Fibroblast of lung (primary cell): ENCODE data around the gene KLHL6. TPM values are rescaled to one million over a fixed set of nuclear protein-coding genes. Genes with fewer than 3 reads are reported as not detected.

Experiments
- DNase-seq, 2 donors: peaks; one replicate each; pipeline versions ENCODE4 v3.0.0 to v3.0.0-alpha.2; 2010; ENCODE audit warnings: low read depth in 2 of 2
- H2AFZ ChIP-seq: 2 replicates; pipeline ENCODE4 v1.5.1; 2012; ENCODE audit warnings: low read length, control low read depth, inconsistent platforms
- H3K27ac ChIP-seq: 2 replicates; pipeline ENCODE4 v1.5.1; 2011; ENCODE audit warnings: low read length, control low read depth; ENCODE audit not compliant: insufficient read depth
- H3K27me3 ChIP-seq: 2 replicates; pipeline ENCODE4 v1.5.1; 2011; ENCODE audit warnings: mild to moderate bottlenecking, low read length; ENCODE audit not compliant: control insufficient read depth, insufficient read depth
- H3K36me3 ChIP-seq: 2 replicates; pipeline ENCODE4 v1.5.1; 2011; ENCODE audit warnings: low read length; ENCODE audit not compliant: control insufficient read depth, insufficient read depth
- H3K4me1 ChIP-seq: 2 replicates; pipeline ENCODE4 v1.5.1; 2011; ENCODE audit warnings: low read length; ENCODE audit not compliant: control insufficient read depth, insufficient read depth; ENCODE audit errors: extremely low read depth
- H3K4me2 ChIP-seq: 2 replicates; pipeline ENCODE4 v1.5.1; 2011; ENCODE audit warnings: low read length, control low read depth; ENCODE audit not compliant: insufficient read depth; ENCODE audit errors: extremely low read depth
- H3K4me3 ChIP-seq, 4 experiments: fragments of 200-600 bp in 1 of 4; sonication (generic) in 1 of 4; replicated peaks in 1 of 4; 2 replicates each; pipeline ENCODE4 v1.5.1; 2011 to 2016; ENCODE audit warnings: low read length in 4 of 4, low read depth in 3 of 4, mild to moderate bottlenecking in 3 of 4, control low read depth in 2 of 4, inconsistent platforms in 1 of 4, mixed read lengths in 1 of 4; ENCODE audit not compliant: insufficient read depth in 1 of 4; ENCODE audit errors: control extremely low read depth in 1 of 4
- H3K79me2 ChIP-seq: 2 replicates; pipeline ENCODE4 v1.5.1; 2012; ENCODE audit warnings: mild to moderate bottlenecking, low read length, inconsistent platforms; ENCODE audit not compliant: control insufficient read depth, insufficient read depth
- H3K9ac ChIP-seq: 2 replicates; pipeline ENCODE4 v1.5.1; 2011; ENCODE audit warnings: mild to moderate bottlenecking, low read length, control low read depth; ENCODE audit not compliant: insufficient read depth
- H3K9me3 ChIP-seq: 2 replicates; pipeline ENCODE4 v1.5.1; 2012; ENCODE audit warnings: low read depth, low read length; ENCODE audit not compliant: control insufficient read depth, insufficient read depth
- H4K20me1 ChIP-seq: 2 replicates; pipeline ENCODE4 v1.5.1; 2011; ENCODE audit warnings: low read length; ENCODE audit not compliant: control insufficient read depth, insufficient read depth; ENCODE audit errors: extremely low read depth
- EZH2 ChIP-seq: IDR thresholded peaks from 2 replicates; pipeline ENCODE4 v1.5.1; 2012; ENCODE audit warnings: low read length, control low read depth, mild to moderate bottlenecking; ENCODE audit errors: missing control alignments
- polyA plus RNA-seq, 2 donors: library from polyadenylated mRNA; depleted of rRNA in 1 of 2; stranded (reverse) in 1 of 2; unstranded in 1 of 2; fragments of >200 nt; gene quantifications; 2 replicates each; pipeline ENCODE4 v1.2.1, GENCODE V29; 2011 to 2012; ENCODE audit warnings: missing spikeins in 1 of 2
- total RNA-seq: library from RNA; depleted of rRNA; stranded (reverse); fragments of >200 nt; gene quantifications from 2 replicates; pipeline ENCODE4 v1.2.1, GENCODE V29; 2014
- TF ChIP-seq, protein P1 (sequence below), 2 donors: IDR thresholded peaks in 1 of 2; conservative IDR thresholded peaks in 1 of 2; 1 replicate in 1 of 2; 2 replicates in 1 of 2; pipeline ENCODE4 v1.5.1; 2011 to 2012; ENCODE audit warnings: low read length in 2 of 2, control low read depth in 1 of 2, inconsistent platforms in 1 of 2, low read depth in 1 of 2, mild to moderate bottlenecking in 1 of 2

Gene KLHL6
- total and polyA plus RNA-seq, 2 donors (not counting 1 experiment from before 2014, with no cell fraction given) = not detected

DNA sequence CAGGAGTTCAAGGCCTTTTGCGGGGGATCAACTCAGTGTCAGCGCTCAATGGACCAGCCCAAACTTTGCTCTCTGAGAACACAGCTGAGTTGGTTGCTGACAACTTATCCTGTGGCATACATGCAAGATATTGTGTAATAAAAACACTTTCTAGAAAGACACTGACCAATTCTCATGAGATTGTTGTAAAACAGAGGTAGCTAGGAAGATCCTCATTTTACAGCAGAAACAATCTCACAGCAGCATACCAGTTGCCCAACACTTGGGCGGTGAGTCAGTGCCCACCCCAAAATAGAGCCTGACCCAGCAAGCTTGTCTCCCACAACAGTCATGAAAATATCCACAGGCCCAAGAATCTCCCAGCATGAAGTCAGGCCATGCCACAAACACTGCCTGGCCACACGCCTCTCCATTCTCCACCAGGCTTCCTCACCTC, 18.2 kb downstream of the KLHL6 start:
- Histone ChIP-seq H3K27ac (no peak overlapping the region), H3K4me3 (no peak overlapping the region), H3K4me2 (no peak overlapping the region), H2AFZ (no peak overlapping the region), H3K79me2 (no peaks in the 10 kb centered on the region), H3K9me3 (no peaks in the 10 kb centered on the region), H3K9ac (no peak overlapping the region), H4K20me1 (no peaks in the 10 kb centered on the region), H3K27me3 (no peaks in the 10 kb centered on the region), H3K4me1 (no peaks in the 10 kb centered on the region), H3K36me3 (no peaks in the 10 kb centered on the region)
- DNase-seq = peak in 1 of 2 donors; percentile 79
- TF ChIP-seq, protein P1, sequence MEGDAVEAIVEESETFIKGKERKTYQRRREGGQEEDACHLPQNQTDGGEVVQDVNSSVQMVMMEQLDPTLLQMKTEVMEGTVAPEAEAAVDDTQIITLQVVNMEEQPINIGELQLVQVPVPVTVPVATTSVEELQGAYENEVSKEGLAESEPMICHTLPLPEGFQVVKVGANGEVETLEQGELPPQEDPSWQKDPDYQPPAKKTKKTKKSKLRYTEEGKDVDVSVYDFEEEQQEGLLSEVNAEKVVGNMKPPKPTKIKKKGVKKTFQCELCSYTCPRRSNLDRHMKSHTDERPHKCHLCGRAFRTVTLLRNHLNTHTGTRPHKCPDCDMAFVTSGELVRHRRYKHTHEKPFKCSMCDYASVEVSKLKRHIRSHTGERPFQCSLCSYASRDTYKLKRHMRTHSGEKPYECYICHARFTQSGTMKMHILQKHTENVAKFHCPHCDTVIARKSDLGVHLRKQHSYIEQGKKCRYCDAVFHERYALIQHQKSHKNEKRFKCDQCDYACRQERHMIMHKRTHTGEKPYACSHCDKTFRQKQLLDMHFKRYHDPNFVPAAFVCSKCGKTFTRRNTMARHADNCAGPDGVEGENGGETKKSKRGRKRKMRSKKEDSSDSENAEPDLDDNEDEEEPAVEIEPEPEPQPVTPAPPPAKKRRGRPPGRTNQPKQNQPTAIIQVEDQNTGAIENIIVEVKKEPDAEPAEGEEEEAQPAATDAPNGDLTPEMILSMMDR (conservative IDR thresholded peaks at IDR 0.05 in 1 of 2, IDR thresholded peaks at IDR 0.05 in 1 of 2; ENCODE audit: low read depth in 1 of 2, low read length in 2 of 2) = no peak

DNA sequence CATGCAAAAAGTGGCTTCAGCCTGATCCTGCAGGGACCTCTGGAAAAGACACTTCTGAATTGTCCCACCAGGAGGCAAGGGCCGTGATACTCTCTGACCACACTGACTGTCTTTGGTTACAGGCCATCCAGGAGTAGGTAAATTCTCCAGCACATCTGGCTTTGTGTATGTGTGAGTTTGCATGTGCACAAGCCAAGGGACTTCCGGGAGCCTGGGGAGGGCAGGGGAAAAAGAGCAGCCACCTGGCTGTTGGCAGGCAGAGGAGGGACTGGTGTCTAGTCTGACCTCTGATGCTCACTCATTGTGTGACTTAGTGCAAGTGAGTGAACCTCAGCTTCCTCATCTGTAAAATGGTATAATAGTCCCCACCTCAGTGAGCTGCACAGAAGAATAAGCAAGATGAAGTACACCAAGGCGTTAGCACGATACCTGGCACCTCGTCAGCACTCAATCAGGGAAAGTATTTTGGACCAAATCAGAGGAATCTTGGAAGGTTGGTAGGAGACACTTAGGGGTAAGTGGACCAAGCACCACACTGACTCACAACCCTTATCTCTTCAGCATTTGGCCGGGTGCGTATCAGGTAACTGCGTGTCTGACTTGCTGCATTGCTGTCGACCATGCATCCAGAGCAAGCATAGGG, 19.1 kb downstream of the KLHL6 start:
- no peak overlapping the region for H2AFZ ChIP-seq
- H3K79me2 ChIP-seq = no peaks in the 10 kb centered on the region
- no peaks in the 10 kb centered on the region for H3K27me3 ChIP-seq
- H3K27ac ChIP-seq = no peak overlapping the region
- no peaks in the 10 kb centered on the region for H4K20me1 ChIP-seq
- H3K4me3 ChIP-seq = no peak overlapping the region
- H3K9me3 ChIP-seq = no peaks in the 10 kb centered on the region
- H3K4me2 ChIP-seq = no peak overlapping the region
- TF ChIP-seq, protein P1 (conservative IDR thresholded peaks at IDR 0.05 in 1 of 2, IDR thresholded peaks at IDR 0.05 in 1 of 2; ENCODE audit: low read depth in 1 of 2, low read length in 2 of 2) = no peak
- no peak for TF ChIP-seq EZH2
- DNase-seq = no peak
- H3K9ac ChIP-seq = no peak overlapping the region
- H3K4me1 ChIP-seq = no peaks in the 10 kb centered on the region
- no peaks in the 10 kb centered on the region for H3K36me3 ChIP-seq

DNA sequence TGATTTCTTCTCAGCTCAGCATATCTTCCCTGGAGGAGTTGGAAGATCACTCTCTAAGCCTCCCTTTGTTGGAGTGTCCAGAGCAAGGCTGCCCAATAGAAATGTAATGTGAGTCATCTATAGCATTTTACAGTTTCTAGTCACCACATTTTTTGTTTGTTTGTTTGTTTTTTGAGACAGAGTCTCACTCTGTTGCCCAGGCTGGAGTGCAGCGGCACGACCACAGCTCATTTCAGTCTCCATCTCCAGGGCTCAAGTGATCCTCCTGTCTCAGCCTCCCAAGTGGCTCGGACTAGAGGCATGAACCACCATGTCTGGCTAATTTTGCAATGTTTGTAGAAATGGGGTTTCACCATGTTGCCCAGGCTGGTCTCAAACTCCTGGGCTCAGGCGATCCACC, 21.3 kb downstream of the KLHL6 start:
- Histone ChIP-seq H3K79me2 (no peaks in the 10 kb centered on the region), H3K9ac (no peak overlapping the region), H4K20me1 (no peaks in the 10 kb centered on the region), H3K9me3 (no peaks in the 10 kb centered on the region), H3K27me3 (no peaks in the 10 kb centered on the region), H3K36me3 (no peaks in the 10 kb centered on the region), H3K4me2 (no peak overlapping the region), H3K4me1 (no peaks in the 10 kb centered on the region), H3K27ac (no peak overlapping the region), H3K4me3 (no peak overlapping the region), H2AFZ (no peak overlapping the region)
- DNase-seq = peak in 1 of 2 donors; percentile 29
- TF ChIP-seq, protein P1 (conservative IDR thresholded peaks at IDR 0.05 in 1 of 2, IDR thresholded peaks at IDR 0.05 in 1 of 2; ENCODE audit: low read depth in 1 of 2, low read length in 2 of 2) = no peak
- TF ChIP-seq EZH2 = no peak
